GM10266 (cell line): ENCODE results near the gene CLTCL1.

Source experiments
- DNase-seq: peaks from one replicate; pipeline ENCODE4 v3.0.0; 2012; ENCODE audit errors: extremely low spot score
- CTCF ChIP-seq: IDR thresholded peaks from 2 replicates; pipeline ENCODE4 v1.5.1; 2012; ENCODE audit warnings: mild to moderate bottlenecking, low read depth; ENCODE audit not compliant: control insufficient read depth, insufficient read depth; ENCODE audit errors: missing control alignments

The CLTCL1 gene

GRCh38 chr22:19149047-19149883 is 142.3 kb downstream of the CLTCL1 start:
- no peak for TF ChIP-seq CTCF
- DNase-seq: no peak

GRCh38 chr22:19148417-19149046 is 143.0 kb downstream of the CLTCL1 start:
- no peak for TF ChIP-seq CTCF
- no peak for DNase-seq

GRCh38 chr22:19147195-19147780 is 144.2 kb downstream of the CLTCL1 start:
- no peak for TF ChIP-seq CTCF
- DNase-seq: no peak

GRCh38 chr22:19146215-19146968 is 145.1 kb downstream of the CLTCL1 start:
- no peak for TF ChIP-seq CTCF
- no peak for DNase-seq

- TF ChIP-seq CTCF: no peak
- no peak for DNase-seq
These were observed 147.5 kb downstream of the CLTCL1 start for GRCh38 chr22:19143967-19144400.

- DNase-seq: no peak
- no peak for TF ChIP-seq CTCF
These were observed 148.3 kb downstream of the CLTCL1 start for GRCh38 chr22:19143212-19143611.
